Thyroid gland (tissue), 4 donors: Measurements from ENCODE around the gene LTC4S. TPM values are rescaled to one million over a fixed set of nuclear protein-coding genes. Genes with fewer than 3 reads are reported as not detected.

Experiments used
- DNase-seq, 2 donors: peaks; one replicate each; pipeline ENCODE4 v3.0.0-alpha.2; 2019
- H3K27ac ChIP-seq, 3 donors: fragments of 200-600 bp; sonication (generic); 1 replicate in 2 of 3; 2 replicates in 1 of 3; pipeline ENCODE4 v1.5.1; 2016 to 2019; ENCODE audit warnings: mild to moderate bottlenecking in 1 of 3, moderate library complexity in 1 of 3
- H3K27me3 ChIP-seq: fragments of 200-600 bp; sonication (generic); one replicate; pipeline ENCODE4 v1.5.1; 2019
- H3K36me3 ChIP-seq, 2 donors: fragments of 200-600 bp; sonication (generic); one replicate each; pipeline ENCODE4 v1.5.1; 2016 to 2019
- H3K4me1 ChIP-seq, 2 donors: fragments of 200-600 bp; sonication (generic); one replicate each; pipeline ENCODE4 v1.5.1; 2017 to 2019
- H3K4me3 ChIP-seq, 3 donors: fragments of 200-600 bp; sonication (generic); replicated peaks in 1 of 3; 1 replicate in 2 of 3; 2 replicates in 1 of 3; pipeline ENCODE4 v1.5.1; 2016; ENCODE audit warnings: mild to moderate bottlenecking in 1 of 3
- H3K9me3 ChIP-seq: fragments of 200-600 bp; sonication (generic); one replicate; pipeline ENCODE4 v1.5.1; 2017
- CTCF ChIP-seq, 6 experiments: fragments of 200-600 bp in 3 of 6; fragments of 450-650 bp in 3 of 6; sonication (generic) in 3 of 6; IDR thresholded peaks; one replicate each; pipeline ENCODE4 v1.5.1; 2016 to 2019; ENCODE audit warnings: antibody characterized with exemption in 6 of 6, mild to moderate bottlenecking in 2 of 6, inconsistent platforms in 1 of 6, moderate library complexity in 1 of 6
- POLR2A ChIP-seq, 2 donors: fragments of 450-650 bp; IDR thresholded peaks; one replicate each; pipeline ENCODE4 v1.6.1; 2017; ENCODE audit warnings: antibody characterized with exemption in 2 of 2, mild to moderate bottlenecking in 2 of 2, moderate library complexity in 1 of 2
- WGBS, 2 donors: methylation state at CpG; one replicate each; pipeline ENCODE4 v1.1.5; 2017; 5-methylcytosine and 5-hydroxymethylcytosine counted together
- intact Hi-C: fragments of 100-400 bp; cut with DNase I; formaldehyde crosslinking; loops from one replicate; pipeline ENCODE4 v1.15.1; 2023
- total RNA-seq, 4 donors: library from RNA; depleted of rRNA; stranded (reverse); fragments of >200 nt; gene quantifications; one replicate each; pipeline ENCODE4 v1.2.3, GENCODE V29; 2016

The LTC4S gene
- total RNA-seq, 4 donors from 2014 or later = 6.4 to 28.2 (median 15.9) TPM

- Histone ChIP-seq H3K27me3 (no peaks in the 10 kb centered on the region), H3K27ac (no peak overlapping the region), H3K9me3 (no peaks in the 10 kb centered on the region), H3K36me3 (peaks cover 16 to 37% of the 10 kb centered on the region in 2 donors), H3K4me1 (no peaks in the 10 kb centered on the region), H3K4me3 (no peak overlapping the region)
- no peak for DNase-seq
- intact Hi-C loops = no loop called here
- 91 to 95% methylated on average over 5 of the region's 5 CpGs for whole genome bisulfite sequencing, 2 donors
- no peak for TF ChIP-seq POLR2A (IDR thresholded peaks at IDR 0.05)
- TF ChIP-seq CTCF (IDR thresholded peaks at IDR 0.05) = no peak
Measured at GRCh38 chr5:179778591-179778990, 15.2 kb upstream of the LTC4S start.

- H3K27me3 ChIP-seq = no peaks in the 10 kb centered on the region
- intact Hi-C loops = no loop called here
- no peaks in the 10 kb centered on the region for H3K9me3 ChIP-seq
- 93 to 99% methylated on average over 4 of the region's 4 CpGs for WGBS, 2 donors
- H3K27ac ChIP-seq = no peak overlapping the region
- no peaks in the 10 kb centered on the region for H3K4me1 ChIP-seq
- no peak for DNase-seq
- H3K36me3 ChIP-seq = peaks cover 4 to 24% of the 10 kb centered on the region in 2 donors
- H3K4me3 ChIP-seq = no peak overlapping the region
- TF ChIP-seq POLR2A (IDR thresholded peaks at IDR 0.05) = no peak
- no peak for TF ChIP-seq CTCF (IDR thresholded peaks at IDR 0.05)
Measured at GRCh38 chr5:179779826-179780225, 14.0 kb upstream of the LTC4S start.

- intact Hi-C loops = no loop called here
- no peak overlapping the region for H3K4me3 ChIP-seq
- H3K9me3 ChIP-seq = no peaks in the 10 kb centered on the region
- peaks cover 0 to 19% of the 10 kb centered on the region in 2 donors for H3K36me3 ChIP-seq
- TF ChIP-seq POLR2A (IDR thresholded peaks at IDR 0.05) = no peak
- TF ChIP-seq CTCF (IDR thresholded peaks at IDR 0.05) = no peak
- H3K27ac ChIP-seq = no peak overlapping the region
- no peak for DNase-seq
- no peaks in the 10 kb centered on the region for H3K27me3 ChIP-seq
- 86 to 88% methylated on average over 7 of the region's 7 CpGs for WGBS, 2 donors
- no peaks in the 10 kb centered on the region for H3K4me1 ChIP-seq
Measured at GRCh38 chr5:179780362-179780761, 13.4 kb upstream of the LTC4S start.

GRCh38 chr5:179781846-179782245, 11.9 kb upstream of the LTC4S start:
- Histone ChIP-seq H3K36me3 (peaks cover 0 to 7% of the 10 kb centered on the region in 2 donors), H3K27ac (no peak overlapping the region), H3K9me3 (no peaks in the 10 kb centered on the region), H3K27me3 (no peaks in the 10 kb centered on the region), H3K4me1 (peaks cover 0 to 1% of the 10 kb centered on the region in 2 donors), H3K4me3 (no peak overlapping the region)
- TF ChIP-seq POLR2A (IDR thresholded peaks at IDR 0.05) = no peak
- no peak for TF ChIP-seq CTCF (IDR thresholded peaks at IDR 0.05)
- no peak for DNase-seq
- intact Hi-C loops = no loop called here
- 88 to 94% methylated on average over 4 of the region's 4 CpGs for WGBS, 2 donors

GRCh38 chr5:179783128-179783527, 10.7 kb upstream of the LTC4S start:
- WGBS, 2 donors = 91 to 98% methylated on average over 9 of the region's 9 CpGs
- Histone ChIP-seq H3K4me1 (peaks cover 6 to 11% of the 10 kb centered on the region in 2 donors), H3K9me3 (no peaks in the 10 kb centered on the region), H3K36me3 (no peaks in the 10 kb centered on the region), H3K27ac (no peak overlapping the region), H3K4me3 (no peak overlapping the region), H3K27me3 (no peaks in the 10 kb centered on the region)
- intact Hi-C loops = no loop called here
- TF ChIP-seq CTCF (IDR thresholded peaks at IDR 0.05) (no peak), POLR2A (IDR thresholded peaks at IDR 0.05) (no peak)
- DNase-seq = no peak
